ENCODE data around the gene IFNGR1.

The IFNGR1 gene

DNA sequence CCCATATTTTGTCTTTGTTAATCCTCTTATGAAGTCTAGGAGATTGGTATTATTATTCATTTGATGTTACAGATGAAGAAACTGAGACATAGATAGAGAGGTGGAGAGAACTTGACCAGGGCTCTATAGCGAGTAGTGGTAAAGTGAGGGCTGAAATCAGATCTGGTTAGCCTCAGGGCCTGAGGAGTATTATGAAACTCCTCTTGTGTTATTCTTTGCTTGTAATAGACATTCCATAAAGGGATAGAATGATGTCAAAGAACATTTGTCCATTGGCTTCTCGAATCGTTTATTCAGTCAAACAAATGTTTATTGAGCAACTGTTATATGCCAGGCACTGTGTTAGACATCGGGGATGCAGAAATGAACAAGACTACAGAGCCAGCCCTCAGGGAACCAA lies 45.7 kb downstream of the IFNGR1 start, which contains the start of gene IL22RA2:
IL22RA2 (minus strand) TSS at position 144 of the 400 bp plus-strand sequence. CDS start 11,895 bp downstream, outside the sequence.
- DNase-seq = no peak

DNA sequence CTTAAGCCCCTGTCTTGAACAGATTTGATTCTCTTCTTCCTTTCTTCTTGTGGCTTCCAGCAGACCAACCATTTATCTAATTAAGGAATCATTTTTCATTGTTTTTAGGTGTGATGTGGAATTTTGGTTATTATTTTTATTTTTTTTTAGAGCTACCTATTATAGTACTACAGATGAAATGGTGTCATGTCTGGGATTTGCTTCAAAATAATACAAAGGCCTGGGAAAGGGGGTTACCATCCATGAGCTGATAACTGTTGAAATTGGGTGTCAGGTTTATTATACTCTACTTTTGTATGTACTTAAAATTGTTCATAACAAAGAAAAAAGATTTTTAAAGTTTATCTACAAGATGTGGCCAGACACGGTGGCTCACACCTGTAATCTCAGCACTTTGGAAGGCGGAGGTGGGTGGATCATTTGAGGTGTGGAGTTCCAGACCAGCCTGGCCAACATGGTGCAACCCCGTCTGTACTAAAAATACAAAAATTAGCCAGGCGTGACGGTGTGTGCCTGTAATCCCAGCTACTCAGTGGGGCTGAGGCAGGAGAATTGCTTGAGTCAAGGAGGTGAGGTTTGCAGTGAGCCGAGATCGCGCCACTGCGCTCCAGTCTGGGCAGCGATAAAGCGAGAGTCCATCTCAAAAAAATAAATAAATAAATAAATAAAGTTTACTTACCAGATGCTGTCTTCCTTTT lies 46.3 kb downstream of the IFNGR1 start:
- no peak for DNase-seq

- no peak for DNase-seq
Measured at GRCh38 chr6:137171824-137172733, 47.1 kb downstream of the IFNGR1 start.

- no peak for DNase-seq
Measured at GRCh38 chr6:137171053-137171374, 48.2 kb downstream of the IFNGR1 start.

GRCh38 chr6:137170266-137171052 lies 48.7 kb downstream of the IFNGR1 start:
- no peak for DNase-seq

DNA sequence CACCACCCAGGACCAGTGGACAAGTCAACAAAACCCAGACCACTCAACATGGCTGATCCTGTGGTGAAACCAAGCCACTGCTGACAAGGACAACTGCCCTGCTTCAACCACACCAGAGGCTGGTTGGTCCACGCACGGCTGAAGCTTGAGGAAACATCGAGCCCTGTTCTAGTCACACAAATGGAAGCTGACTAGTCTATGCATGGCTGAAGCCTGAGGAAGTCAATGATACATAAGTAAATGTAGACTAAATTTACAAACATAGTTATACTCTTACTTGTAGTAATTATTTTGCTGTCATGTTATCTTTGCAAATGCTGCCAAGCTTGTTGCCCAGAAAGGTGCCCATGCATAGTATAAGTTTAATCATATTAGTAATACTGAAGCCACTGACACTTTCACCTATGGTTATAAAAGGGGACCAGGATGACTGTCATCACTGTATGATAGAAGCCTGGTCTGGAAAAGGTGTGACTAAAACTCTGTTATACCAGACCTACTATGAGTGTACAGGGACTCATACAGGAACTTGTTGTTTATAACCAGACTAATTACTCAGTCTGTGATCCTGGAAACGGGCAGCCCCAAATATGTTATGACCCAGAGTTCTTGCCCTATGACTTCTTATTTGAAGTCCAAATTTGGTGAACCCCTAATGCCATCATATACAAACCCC lies 51.3 kb downstream of the IFNGR1 start:
- DNase-seq = no peak

DNA sequence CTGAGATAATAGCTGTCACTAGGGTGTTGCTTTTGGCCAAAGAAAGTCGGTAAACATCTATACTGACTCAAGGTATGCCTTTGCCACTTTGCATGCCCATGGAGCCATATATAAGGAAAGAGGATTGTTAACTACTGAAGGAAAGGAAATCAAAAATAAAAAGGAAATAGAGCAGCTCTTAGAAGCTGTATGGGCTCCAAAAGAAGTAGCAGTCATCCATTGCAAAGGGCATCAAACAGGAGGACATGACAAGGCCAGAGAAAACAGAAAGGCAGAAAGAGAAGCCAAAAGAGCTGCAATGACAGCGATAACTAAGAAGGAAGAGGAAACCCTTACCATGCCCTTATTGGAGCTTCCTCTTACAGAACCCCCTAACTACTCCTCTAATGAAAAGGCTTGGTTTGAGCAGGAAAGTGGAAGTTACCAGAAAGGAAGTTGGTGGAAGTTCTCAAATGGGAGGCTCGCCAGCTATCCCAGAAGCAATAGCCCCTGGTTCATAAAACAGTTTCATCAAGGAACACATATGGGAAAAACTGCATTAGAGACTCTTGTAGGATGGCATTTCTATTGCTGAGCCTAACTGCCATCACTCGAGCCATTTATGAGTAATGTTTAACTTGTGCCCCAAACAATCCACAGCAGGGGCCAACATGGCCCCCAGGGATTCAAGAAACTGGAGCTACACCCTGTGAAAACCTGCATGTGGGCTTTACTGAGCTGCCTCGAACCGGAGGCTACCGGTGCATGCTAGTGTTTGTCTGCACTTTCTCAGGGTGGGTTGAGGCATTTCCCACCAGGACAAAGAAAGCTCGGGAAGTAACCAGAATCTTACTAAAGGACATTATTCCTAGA lies 52.7 kb downstream of the IFNGR1 start:
- DNase-seq = no peak

DNA sequence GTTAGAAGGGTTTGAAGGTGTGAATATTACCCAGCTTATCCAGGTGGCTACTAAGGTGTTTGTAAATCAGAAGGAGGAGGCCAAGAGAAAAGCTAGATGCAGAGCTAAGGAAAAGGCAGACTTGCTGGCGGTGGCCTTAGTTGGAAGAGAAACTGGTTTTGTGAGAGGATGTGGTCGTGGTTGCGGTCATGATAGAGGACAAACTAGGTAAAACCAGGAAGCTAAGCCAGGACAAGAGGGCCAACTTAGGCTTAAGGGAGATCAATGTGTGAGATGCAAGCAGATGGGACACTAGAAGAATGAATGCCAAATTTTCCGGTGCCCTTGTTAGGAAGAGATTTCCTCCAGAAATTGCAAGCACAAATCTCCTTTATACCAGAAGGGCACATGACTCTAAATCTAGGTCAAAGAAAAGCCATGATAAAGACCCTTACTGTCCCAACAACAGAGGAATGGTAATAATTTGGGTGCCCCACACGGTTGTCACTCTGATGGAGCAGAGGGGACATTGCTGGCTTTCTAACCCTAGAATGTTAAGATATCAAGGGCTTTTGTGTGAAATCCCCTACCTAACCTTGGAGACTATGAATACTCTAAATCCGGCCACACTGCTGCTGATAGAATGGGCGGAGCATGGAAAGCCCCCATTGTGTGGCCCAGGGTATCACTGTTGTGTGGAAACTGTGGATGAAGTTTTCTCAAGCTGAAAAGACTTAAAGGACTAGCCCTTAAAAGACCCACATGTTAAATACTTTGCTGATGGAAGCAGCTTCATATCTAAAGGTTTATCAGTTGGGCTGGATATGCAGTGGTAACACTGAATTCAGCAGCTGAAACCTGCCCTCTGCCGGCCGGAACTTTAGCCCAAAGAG lies 53.6 kb downstream of the IFNGR1 start:
- peak; percentile 13 for DNase-seq

DNA sequence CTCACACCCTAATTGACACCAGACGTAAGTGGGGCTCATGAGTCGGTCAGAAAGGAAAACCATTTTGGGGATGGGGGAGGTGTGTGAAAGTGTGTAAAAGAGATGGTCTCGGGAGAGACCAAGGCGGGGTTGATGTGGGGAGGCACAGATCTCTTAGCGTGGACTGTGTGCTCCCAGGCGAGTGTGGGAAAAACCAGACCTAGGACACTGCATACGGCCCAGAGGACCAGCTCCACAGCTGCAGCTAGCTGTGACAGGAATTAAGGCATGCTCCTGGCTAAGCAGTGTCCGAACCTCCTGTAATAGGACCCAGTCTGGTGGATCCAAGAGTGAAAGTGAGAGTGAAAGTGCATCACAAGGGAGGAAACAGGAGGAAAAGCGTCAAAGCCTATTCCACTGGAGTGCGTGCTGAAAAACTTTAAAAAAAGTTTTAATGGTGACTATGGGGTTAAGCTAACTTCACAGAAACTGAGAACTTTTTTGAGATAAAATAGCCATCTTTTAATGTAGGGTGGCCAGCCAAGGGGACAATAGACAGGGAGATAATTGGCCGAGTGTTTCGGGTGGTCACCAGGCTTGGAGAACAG lies 55.4 kb downstream of the IFNGR1 start:
- no peak for DNase-seq

GRCh38 chr6:137162692-137163306 lies 56.4 kb downstream of the IFNGR1 start:
- DNase-seq = no peak

- no peak for DNase-seq
Measured at GRCh38 chr6:137161949-137162348, 57.2 kb downstream of the IFNGR1 start.

DNA sequence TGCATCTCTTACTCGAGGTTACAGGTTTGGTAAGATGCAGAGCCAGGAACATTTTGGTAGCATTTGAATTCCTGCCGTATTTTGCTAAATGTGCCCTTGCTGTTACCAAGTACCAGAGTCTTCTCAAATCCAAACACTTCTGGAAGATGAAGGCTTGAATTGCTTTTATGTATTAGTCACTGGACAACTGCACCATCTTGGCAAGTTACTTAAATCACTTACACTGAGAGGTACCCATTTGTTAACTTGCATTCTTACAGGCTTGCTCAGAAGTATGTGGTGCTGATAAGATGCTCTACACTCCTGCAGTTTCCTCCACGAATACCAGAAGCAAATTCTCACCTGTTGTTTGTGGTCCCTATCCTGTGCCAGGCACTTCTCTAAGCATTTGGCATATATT lies 58.4 kb downstream of the IFNGR1 start:
- no peak for DNase-seq

DNA sequence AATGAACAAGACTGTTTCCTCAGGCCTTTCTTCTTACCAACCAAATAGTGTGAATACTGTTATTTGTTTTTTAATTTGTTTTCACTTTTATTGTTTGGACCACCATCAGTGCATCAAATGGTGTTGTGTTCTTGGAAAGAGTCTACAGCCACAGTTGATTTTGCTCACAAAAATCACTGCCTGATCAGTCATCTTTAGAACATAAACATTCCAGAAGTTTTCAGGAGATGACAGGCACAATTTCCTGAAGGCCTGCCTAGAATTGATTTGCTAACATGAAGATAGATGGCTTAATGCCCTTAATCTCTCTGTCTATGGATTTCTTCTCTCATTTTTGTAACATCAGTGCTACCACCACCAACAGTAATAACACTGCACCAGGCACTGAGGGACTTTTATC lies 59.3 kb downstream of the IFNGR1 start:
- no peak for DNase-seq

DNA sequence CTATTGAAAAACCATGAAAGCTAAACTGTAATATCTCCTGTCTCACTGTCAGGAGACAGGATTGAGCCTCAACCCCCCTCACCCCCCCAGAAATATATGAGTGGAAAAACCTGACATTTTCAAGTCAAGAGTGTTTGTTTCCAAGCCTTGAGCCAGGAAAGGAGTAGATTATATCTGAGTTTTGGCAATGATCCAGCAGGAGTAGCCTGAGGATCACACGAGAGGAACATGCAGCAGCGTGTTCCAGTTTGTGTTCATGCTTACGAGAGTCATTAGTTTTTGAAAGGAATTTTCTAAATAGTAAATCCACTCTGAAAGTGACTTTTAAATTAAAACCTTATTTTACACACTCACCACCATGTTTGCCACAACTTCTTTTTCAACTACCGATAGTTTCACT lies 61.6 kb downstream of the IFNGR1 start:
- DNase-seq = peak; percentile 17

DNA sequence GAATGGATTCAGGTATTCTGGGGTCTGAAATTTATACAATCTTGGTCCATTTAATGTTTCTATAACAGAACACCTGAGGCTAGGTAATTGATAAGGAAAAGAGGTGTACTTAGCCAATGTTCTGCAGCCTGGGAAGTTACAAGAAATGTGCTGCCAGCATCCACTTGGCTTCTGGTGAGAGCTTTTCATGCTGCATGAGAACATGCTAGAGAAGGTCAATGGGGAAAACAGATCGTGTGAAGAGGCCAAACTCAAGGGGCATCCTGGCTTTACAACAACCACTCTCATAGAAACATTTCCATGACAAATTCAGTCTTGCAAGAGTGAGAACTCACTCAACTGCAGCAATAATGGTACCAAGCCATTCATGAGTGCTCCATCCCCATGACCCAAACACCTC lies 62.5 kb downstream of the IFNGR1 start:
- no peak for DNase-seq

DNA sequence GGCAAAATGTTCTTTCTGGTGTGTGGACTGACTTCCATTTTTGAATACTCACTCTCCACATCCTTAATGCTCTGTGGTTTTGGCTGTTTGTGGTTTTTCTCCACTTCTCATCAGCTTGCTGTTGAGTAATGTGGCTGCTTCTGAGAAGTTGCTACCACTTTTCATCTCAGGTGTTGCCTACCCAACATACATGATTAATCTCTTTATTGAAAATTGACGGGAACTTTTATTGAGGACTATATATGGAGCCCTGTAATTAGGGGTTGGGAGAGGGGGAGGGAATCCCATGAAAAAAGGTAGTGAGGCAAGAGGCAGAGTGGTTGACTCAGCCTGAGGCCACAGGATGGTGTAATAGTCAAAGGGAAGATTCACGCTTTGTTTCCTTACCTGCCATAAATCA lies 63.4 kb downstream of the IFNGR1 start:
- DNase-seq = no peak

DNA sequence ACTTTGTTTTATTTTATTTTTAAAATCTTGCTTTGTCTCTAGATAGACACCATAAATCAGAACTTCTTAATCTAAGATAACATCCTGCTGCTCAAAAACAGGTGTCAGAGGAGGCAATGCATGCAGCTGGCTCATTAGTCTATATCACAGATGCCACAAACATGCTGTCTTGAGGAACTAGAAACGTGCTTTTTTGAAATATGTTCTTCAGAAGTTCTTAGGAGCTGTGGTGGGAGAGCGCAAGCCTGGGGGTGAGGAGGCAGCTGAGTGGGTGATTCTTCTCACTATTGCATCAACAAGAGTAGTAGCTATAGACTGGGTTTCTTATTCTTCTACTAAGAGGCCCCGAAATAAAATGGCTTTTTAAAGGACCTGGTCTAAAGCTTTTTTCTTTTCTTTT lies 69.1 kb downstream of the IFNGR1 start:
- no peak for DNase-seq

DNA sequence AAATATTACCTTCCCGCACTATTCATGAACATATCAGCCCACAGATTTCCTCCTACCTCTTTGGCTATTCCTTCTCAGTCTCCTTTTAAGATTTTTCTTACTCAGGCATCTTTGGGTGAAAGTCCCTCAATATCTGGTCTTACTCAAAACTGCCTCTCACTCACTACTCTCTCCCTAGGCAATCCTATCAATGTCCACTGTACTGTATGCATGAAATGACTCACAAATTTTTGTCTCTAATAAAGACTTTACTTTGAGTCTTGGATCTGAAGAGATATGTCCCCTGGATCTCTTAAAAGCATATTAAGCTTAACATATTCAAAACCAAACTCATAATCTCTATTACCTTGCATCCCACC lies 70.2 kb downstream of the IFNGR1 start:
- DNase-seq = no peak

DNA sequence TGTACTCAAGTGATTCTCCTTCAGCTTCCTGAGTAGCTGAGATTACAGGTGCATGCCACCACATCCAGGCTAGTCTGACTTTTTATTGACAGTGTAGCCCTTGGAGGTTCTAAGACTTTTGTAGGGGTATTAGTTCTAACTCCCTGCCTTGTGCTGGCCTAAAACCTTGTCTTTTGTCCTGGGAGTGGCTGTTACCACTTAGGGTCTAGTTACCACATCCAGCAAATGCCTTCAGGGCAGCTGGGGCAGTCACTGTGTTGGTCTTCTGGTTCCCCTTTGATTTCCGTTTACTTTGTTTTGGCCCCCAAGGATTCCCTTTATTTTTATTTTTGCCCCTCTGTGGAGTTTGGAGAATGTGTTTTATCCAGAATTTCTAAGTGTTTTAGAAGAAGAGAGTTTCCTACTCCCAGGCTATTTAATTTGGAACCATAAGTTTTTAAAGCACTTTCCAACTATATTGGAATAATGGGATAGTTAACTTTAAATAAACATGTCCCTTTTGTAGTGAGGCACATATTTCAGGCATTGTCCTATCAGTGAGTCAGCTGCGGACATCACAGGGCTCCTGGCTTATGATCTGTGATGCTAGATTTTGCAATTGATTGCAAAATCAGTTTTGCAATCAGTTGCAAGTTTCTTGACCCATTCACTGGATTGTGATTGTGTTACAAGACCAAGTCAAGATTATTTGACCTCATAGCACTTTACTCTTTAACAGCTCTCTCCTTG lies 70.7 kb downstream of the IFNGR1 start:
- DNase-seq = no peak

Data from NCI-H2029 (cell line).